ENCODE data around the gene FOXP1.
A peak's percentile ranks its signal among the peaks of the same experiment; 100 is the strongest.

FOXP1 gene

DNA sequence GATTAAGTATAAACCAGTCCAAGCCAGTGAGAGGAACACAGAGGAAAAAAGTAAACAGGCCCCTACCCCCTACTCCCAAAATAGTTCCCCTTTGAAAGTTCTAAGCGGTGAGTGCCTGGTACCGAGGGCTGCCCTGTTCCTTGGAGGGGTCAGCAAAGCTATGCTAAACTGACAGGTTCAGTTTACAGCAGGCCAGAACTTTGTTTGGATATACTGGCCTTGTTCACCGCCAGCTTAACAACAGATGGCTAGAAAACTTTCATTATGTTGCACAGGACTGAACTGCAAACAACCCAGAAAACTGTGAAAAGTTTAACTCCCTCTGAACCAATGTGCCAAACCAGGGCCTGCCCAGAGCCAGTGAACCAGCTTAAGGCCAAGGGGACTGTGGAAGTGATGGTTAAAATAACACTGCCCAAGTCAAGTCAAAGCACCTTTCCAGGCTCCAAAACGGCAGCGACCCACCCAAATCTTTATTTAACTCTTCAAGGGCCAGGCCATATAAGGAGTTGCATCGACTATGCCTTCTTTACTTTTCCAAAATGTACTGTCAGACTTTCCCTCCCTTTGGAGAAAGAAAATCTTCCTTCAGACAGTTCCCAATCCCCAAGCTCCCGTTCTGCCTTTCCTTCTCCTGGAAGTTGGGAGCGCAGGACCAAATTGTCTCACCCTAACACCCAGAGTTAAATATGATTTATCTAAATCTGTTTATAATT lies 448.0 kb downstream of the FOXP1 start:
- no peak for DNase-seq (ENCODE audit: low read depth in 4 of 4, low spot score in 1 of 4)

DNA sequence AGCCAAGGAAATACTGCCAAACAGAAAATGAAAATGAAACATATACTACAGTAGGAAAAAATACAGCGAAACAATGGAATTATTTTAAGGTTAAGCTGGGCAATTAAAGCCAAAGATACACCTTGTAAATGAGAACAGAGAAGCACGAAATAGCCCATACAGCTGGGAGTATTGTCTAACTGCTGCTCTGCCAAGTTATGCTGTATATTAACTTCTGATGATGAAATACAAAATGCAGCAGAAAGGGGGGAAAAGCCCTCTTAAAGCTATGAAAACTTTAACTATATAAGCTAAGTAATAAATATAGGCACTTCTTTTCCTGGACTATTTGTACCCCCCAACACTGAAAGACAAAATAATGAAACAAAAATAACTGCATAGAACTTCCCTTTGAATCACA lies 449.0 kb downstream of the FOXP1 start:
- no peak for DNase-seq (ENCODE audit: low read depth in 4 of 4, low spot score in 1 of 4)

DNA sequence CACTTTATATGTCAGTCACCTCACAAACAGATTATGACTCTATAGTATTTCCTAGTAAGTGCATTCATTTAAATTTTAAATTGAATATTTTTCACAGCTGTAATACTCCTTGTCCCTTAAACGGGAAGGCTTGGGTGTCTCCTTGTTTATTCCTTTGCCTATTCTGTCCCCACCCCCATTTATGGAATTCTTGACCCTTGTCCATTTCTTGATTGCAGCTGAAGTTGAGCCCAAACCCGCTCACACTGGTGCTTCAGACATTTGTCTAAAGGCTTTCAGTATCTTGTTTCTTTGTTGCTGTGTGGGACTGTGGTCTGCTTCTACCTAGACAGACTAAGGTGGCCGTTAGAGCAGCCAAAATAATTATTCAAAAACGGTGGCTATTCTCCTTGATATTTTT lies 449.7 kb downstream of the FOXP1 start:
- no peak for DNase-seq (ENCODE audit: low read depth in 4 of 4, low spot score in 1 of 4)

DNA sequence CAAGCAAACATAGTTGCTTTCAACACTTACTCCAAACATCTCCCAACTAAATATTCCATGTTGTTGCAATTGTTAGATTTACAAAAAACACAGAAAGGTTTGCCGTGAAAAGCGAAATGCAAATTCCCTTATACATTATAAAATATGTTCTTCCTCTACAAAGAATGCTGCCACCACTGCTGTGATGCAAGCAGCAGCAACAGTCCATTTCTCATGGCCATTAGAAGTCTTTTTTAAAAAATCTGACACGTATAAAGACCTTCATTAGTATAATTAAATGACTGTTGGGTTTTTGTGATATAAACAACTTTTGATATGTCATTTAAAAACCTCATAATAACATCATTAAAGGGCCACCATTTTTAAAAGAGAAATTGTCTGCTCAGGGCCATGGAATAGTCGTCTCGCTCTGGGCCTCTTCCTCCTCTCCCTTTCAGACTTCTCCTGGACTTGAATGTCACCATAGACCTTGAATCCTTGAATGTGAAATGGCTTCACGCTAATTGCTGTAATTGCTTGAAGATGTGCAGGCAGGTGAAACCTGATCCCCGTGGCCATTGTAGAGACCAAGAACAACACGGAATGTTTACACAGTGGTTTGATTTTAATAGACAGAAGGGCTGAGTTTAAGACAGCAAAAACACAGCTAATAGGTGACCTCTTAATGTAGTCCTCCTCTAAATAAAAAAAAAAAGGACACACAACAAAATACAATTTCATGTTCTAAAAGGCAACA lies 450.4 kb downstream of the FOXP1 start:
- DNase-seq (ENCODE audit: low read depth in 4 of 4, low spot score in 1 of 4): no peak

DNA sequence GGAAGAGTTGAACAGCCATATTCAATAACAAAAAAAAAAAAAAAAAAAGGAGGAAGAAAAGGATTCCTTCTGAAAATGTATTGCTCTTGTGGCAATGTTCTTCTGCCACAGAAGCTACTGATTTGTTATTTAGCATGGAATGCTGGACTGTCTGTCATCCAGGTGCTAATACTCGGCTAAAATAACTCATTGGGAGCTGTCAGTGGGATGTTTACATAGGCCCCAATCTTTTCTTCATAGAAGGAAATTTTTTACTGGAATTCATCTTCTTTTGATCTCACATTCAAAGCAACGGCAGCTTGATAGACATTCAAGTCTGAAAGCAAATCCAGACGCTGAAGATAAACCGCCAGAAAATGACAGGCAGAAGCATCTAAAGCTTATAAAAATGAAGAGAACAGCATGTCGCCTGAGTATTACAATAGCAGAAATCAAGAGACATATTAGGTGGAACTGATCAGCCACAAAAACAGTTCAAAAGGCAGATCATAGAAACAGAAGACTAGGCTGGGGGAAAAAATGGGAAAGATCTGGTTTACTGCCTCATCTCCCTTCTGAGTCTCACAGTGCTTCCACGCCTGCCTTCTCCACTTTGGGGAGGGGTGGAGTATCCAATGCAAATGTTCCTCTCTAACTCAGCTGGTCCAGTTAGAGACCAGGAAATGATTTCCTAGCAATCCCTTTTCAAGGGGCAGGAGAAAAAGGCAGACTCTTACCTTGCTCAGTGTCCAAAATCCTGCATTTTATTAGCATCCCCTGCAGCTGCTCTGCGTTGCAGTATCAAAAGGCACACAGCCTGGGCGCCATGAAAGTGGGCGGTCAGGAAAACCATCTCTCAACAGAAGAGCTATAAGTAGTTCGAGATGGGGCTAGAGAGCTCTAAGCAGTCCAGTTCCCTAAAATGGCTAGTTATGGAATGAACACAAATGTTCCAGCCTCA lies 451.9 kb downstream of the FOXP1 start:
- DNase-seq (ENCODE audit: low read depth in 4 of 4, low spot score in 1 of 4): no peak

DNA sequence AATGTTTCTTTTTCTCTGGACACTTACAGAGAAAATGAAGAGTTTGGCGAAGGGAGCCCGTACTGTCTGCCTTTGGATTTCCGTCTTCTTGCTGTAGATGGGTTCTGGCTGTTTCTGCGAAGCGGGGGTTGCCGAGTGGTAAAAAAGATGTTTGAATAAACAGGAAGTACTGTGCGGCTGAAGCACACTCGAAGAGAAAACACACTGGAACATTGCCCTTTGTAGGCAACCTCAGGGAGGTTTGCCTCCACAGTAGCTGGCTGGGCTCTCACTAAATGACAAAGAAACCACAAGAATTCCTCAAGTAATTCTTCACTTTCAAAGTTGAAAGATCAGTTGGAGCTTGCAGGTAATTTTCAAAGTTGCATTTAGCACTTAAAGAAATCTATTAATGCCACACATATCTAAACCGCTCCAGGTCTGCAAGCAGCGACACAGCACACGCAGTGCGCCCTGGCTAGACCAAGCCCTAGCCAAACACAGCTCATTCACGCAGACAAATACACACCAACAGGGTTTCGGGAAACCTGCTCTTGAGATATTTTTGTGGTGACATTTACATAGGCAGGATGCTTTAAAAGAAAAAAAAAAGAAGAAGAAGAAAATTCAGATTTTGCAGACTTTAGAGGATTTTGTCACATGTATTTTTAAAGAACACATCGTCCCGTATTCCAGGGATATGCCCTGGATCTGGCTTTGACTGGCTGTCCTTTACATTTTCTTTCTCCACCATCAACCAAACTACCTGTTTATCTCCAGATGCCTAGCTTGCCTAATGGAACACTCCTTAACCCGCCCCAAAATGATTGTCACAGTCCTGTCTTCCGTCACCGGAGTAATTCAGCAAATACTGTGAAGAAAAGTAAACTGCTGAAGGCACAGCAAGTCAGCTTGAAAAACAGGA lies 452.8 kb downstream of the FOXP1 start:
- peak in 3 of 4 experiments; percentile 23 to 51 (median 46) for DNase-seq (ENCODE audit: low read depth in 4 of 4, low spot score in 1 of 4)

DNA sequence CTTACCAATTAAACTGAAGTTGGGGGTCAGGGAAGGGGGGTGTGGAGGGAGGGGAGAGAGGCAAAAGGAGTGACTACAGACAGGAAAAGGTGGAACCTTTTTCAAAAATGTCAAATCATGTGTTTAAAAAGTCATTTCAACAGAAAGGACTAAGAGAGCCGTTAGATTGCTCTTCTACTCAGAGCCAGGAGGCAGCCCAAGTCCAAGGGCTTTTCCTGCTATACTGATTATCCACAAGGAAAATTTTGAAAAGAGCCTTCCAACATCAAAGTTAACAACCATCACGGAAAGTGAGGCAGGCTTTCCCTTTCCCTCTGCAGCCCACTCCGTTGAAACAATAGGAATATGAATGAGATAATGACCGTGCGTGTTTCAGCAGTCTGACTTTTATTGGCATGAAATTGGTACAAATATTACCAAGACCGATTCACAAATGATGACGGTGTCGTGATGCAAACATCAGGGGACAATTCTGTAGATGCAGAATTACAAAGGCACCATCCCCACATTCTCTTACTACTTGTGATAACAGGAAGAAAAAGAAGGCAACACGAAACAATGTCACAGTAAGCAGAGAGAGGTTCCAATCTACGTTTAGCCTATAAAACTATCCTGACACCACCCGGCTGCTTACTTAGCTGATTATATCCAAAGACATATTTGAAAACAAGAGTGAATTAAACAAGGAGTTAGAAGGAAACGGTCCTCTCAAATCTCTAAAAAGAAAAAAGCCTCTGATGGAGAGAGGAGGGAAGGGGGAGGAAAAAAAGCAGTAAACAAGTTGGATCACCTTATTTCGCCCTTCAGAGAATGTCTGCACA lies 453.7 kb downstream of the FOXP1 start:
- peak in 1 of 4 experiments; percentile 11 for DNase-seq (ENCODE audit: low read depth in 4 of 4, low spot score in 1 of 4)

DNA sequence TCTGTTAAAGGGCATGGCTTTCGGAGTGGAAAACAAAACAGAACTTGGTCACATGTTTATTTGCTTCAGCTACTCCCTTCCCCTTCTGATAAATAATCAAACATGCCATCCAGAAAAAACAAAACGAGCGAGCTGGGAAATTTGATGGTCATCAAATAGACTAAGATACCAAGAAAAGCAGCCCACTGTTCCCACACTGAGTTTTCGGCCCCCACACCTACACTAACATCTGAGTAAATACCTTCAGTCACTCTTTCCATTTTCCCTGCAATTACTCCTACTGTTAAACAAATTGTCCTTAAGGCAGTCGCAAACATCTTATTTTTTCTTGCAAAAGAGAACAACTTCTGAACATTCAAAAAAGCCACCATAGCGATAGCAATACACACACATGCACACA lies 454.6 kb downstream of the FOXP1 start:
- no peak for DNase-seq (ENCODE audit: low read depth in 4 of 4, low spot score in 1 of 4)

DNA sequence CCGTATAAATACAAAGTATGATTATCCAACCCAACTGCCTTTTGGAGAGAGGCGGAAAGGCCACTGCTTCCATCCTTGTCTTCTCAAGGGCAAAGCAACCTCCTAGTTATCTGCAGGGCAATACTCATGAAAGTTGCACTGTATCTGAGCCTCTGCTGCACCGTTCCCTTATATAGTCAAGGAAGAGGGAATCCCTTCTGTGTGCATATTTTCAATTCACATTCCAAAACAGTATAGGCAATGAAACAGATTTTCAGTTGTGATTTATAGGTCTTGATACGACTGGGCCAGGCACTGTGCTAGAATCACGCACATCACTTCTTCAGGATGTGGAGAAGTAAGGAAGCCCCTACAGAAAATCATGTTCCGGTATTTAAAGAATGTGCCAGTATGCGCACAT lies 455.7 kb downstream of the FOXP1 start:
- DNase-seq (ENCODE audit: low read depth in 4 of 4, low spot score in 1 of 4): no peak

DNA sequence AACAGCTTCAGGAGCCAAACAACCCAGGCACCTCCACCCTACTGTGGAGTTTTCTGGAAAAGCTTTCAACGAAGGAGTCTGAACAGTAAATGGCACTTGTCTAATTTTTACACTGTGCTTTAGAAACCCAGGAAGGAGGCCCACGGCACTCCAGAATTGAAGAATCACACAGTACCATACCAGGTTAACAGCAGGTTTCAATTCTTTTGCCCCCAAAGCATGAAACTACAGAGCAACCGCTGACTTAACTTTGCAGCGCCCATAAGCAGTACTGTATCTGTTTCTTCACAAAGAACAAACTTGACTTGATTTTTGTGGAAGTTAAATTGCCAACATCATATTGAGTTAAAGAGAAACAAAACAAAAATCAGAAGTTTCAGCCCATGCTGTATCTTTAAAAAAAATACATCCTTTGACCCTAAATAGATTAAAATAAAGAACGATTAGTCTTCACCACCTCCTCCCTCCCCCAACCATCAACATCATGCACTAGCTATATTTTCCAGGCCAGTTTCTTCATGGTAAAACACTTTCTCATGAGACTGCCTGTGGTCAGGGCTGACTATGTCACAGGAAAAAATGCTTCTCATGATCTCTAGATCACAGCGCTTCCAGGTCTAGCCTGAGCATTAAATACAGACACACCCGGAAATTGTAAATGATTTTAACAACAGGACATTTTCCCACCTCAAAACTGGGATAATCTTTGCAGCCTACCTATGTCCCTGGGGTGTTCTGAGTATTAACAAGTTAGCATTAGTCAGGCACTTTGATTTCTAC lies 456.3 kb downstream of the FOXP1 start:
- peak in 1 of 4 experiments; percentile 33 for DNase-seq (ENCODE audit: low read depth in 4 of 4, low spot score in 1 of 4)

DNA sequence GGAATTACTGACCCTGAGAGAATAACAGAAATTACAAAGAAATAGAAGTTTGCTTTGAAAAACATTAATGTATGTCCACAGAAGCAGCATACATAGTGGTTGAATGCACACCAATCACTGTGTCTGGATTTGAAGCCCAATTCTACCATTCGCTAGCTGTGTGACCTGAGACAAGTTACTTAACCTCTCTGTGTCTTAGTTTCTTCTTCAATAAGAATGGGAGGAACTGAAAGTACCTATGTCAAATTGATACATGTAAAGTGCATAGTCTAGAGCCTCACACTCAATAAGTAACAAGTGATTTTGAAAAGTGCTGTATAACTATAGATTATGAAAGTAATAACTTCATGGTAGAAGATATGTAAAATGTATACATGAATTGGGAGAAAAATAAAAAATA lies 457.8 kb downstream of the FOXP1 start:
- DNase-seq (ENCODE audit: low read depth in 4 of 4, low spot score in 1 of 4): no peak

DNA sequence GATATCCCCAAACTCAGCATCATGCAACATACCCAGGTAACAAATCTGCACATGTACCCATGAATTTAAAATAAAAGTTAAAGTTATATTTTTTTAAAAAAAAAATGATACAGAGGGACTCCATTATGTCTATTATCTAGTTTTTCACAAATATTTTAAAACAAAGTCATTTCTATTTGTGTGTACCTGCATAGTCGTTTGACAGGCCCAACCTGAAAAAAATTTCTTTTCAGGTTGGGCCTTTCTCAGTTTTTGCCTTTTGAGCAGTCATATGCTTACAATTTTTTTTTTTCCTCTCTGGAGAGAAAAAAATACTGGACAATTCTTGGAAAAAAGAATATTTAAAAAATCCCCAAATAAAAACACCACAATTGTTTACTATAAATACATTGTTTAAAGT lies 459.5 kb downstream of the FOXP1 start:
- no peak for DNase-seq (ENCODE audit: low read depth in 4 of 4, low spot score in 1 of 4)

DNA sequence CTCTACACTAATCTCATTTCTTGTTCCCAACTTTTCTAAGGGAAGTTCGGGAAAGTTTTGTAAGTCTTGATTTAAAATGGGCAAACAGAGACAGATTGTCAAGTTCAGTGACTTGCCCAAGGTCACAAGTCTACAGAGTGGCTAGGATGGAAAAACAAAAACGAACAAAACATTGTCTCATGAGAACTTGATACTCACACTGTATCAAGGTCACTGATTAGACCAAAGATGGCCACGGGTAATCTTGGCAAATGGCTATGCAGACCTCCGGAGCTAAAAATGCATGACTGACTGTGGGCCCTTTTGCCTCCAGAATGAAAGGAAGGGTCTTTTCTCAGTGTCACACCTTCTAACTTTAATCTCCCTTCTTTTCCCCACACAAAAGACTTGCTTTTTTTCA lies 460.9 kb downstream of the FOXP1 start:
- no peak for DNase-seq (ENCODE audit: low read depth in 4 of 4, low spot score in 1 of 4)

DNA sequence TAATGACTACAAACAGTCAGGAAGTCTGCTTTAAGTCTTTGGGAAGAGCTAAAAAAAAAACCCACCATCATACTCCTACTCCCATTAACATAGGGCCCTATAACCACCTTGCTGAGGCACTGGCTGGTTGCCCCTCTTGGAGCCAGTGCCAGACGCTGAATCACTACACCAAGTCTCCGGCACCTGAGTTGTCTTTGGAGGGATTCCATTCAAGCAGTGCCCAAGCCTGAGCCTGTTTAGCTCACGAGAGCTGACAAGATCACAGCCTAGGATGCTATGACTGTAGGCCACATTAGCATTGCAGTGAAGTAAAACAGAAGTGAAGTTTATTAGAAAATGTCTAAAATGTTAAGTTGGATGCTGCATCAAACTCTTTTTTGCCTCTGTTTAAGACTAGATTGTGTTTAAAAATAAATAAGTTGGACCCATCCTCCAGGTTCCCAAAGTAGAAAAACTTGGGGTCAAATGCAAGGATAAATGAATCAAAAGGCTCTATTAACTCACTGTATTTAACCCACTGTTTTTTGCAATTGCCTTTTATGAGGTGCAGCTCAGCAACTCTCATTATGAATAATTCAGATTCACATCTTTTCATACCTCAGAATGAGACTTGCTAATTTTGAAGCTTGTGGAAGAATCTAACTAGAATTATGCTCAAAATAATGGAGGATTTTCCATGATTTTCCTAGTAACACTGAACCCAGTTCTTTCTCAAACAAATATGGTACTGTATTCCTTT lies 461.9 kb downstream of the FOXP1 start:
- no peak for DNase-seq (ENCODE audit: low read depth in 4 of 4, low spot score in 1 of 4)

DNA sequence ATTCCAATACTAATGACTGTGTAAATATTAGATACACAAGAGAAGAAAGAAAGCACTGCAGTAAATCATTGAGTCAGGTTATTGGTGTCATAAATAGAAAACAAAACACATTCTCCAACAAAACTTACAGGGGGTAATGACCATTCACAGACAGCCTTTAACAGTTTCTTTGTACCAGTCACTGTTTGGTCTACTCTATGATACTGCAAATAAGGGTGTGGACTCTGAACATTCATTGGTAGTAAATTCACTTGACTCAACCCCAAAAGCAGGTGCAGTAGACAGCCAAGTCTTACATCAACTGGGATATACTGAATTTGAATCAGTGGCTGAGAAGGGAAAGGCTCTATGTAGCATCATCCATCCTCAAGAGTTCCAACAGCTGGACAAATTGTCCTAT lies 463.5 kb downstream of the FOXP1 start:
- no peak for DNase-seq (ENCODE audit: low read depth in 4 of 4, low spot score in 1 of 4)

DNA sequence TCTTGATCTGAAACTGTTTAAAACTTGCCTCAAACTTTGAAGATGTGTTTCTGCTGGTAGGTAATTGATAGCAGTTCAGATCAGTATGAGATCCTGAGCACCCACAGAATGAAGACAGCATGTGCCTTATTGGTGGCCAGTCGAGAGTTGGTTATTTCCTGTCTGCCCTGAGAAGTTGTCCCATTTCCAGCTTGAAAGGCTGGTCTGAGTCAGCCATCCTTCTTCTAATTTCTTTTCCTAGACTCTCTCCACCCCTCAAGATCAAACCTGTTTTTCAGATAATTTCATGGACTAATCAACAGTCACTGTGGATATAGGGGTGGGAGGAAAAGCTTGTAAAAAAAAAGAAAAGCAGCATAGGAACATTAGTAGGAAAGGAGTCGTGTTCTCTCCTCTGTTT lies 464.4 kb downstream of the FOXP1 start:
- DNase-seq (ENCODE audit: low read depth in 4 of 4, low spot score in 1 of 4): no peak

DNA sequence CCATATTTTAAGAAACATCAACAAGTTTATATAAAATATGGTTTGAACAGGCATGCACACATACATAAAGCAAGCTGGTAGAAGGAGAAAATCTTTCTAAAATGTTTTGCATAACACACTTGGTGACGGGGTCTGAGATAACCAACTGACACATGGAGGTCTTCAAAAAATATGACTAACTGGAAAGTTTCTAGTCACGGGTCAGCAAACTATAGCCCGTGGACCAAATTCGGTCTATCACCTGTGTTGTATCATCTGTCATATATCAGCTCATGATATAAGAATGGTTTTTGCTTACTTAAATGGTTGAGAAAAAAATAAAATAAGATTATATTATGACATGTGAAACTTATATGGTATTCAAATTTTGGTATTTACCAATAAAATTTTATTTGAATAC lies 465.1 kb downstream of the FOXP1 start:
- no peak for DNase-seq (ENCODE audit: low read depth in 4 of 4, low spot score in 1 of 4)

DNA sequence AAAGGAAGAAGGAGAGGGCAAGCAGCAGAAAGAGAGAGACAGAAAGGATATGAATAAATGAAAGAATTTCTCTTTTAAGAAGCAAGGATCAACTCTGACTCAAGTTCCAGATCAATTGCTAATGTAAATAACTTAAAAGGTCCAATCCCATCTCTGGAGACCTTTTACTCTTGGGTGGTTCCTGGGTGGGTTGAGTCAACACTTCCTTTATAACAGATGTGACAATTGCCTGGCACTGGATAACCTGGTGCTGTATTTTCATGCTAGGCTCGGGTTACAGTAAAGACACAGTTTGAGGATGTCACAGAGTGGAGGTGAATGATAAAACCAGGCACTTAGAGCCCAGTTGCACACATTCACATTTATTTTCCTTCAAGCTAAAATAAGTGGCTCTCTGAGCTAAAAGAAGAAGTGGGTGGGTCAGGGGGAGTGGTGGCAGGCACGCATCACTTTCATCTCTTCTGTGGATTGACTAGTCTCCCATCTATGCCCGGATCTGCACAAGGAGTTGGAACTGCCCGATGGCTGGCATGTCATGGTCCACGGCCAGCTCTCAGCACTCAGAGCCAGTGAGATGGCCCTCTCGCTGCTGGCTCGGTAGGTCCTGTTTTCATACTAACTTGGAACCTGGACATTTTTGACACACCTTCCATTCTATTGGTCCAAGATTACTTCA lies 465.8 kb downstream of the FOXP1 start:
- DNase-seq (ENCODE audit: low read depth in 4 of 4, low spot score in 1 of 4): no peak

Data from stimulated activated CD4-positive, alpha-beta T cell treated with anti-CD3 and anti-CD28 coated beads, Interleukin-1b, Interleukin-23, amount 100 ng/mL, for 24 hours (primary cell).